Bronchial epithelial cell (primary cell): ENCODE measurements around the gene LYSMD1. TPM values are rescaled to one million over a fixed set of nuclear protein-coding genes. Genes with fewer than 3 reads are reported as not detected.
"Not testable (repeated sequence)": the region's sequence is repeated elsewhere in the genome, so short reads cannot be mapped to it uniquely, and the experiment has no call there.

Experiments
- DNase-seq: peaks from one replicate; pipeline ENCODE4 v3.0.0-alpha.2; 2010; ENCODE audit warnings: low read depth
- FAIRE-seq: peaks from 2 replicates; lab custom pipeline; 2011; peaks lifted over from hg19 to GRCh38; lab: Jason Lieb, UNC
- H3K27me3 ChIP-seq: 2 replicates; pipeline ENCODE4 v1.5.1; 2011; ENCODE audit warnings: low read length; ENCODE audit not compliant: control insufficient read depth, insufficient read depth
- H3K36me3 ChIP-seq: 2 replicates; pipeline ENCODE4 v1.5.1; 2011; ENCODE audit warnings: low read length; ENCODE audit not compliant: control insufficient read depth, insufficient read depth
- H3K4me3 ChIP-seq: 2 replicates; pipeline ENCODE4 v1.5.1; 2011; ENCODE audit warnings: mild to moderate bottlenecking, low read depth, low read length, control low read depth
- CTCF ChIP-seq: IDR thresholded peaks from 2 replicates; pipeline ENCODE4 v1.5.1; 2011; ENCODE audit warnings: mild to moderate bottlenecking, moderate library complexity, low read length, control low read depth, inconsistent platforms; ENCODE audit not compliant: insufficient read depth, severe bottlenecking
- total RNA-seq: library from RNA; depleted of rRNA; stranded (reverse); fragments of >200 nt; gene quantifications from 2 replicates; pipeline ENCODE4 v1.2.1, GENCODE V29; 2014

Gene LYSMD1
- total RNA-seq, 1 donor from 2014 or later: 5.0 TPM

- FAIRE-seq (no peak), DNase-seq (peak; percentile 90)
- no peak for TF ChIP-seq CTCF
- no peaks in the 10 kb centered on the region for H3K27me3 ChIP-seq
- peak overlapping the region; percentile 62 for H3K4me3 ChIP-seq
- peaks cover 9% of the 10 kb centered on the region for H3K36me3 ChIP-seq
These were observed 34.3 kb upstream of the LYSMD1 start for GRCh38 chr1:151199873-151200581.

GRCh38 chr1:151198254-151199127, 32.8 kb upstream of the LYSMD1 start, which contains the start of gene PIP5K1A:
Gene PIP5K1A (plus strand): TSS chr1:151198552. CDS start chr1:151198997, 445 bp downstream.
- H3K27me3 ChIP-seq: no peaks in the 10 kb centered on the region
- H3K36me3 ChIP-seq: peaks cover 8% of the 10 kb centered on the region
- no peak for FAIRE-seq
- peak within 1 kb of the TSS; percentile 62 for H3K4me3 ChIP-seq
- no peak for TF ChIP-seq CTCF
- peak; percentile 93 for DNase-seq

- FAIRE-seq (no peak), DNase-seq (peak; percentile 62)
- Histone ChIP-seq H3K27me3 (no peaks in the 10 kb centered on the region), H3K4me3 (peak overlapping the region; percentile 62), H3K36me3 (peaks cover 5% of the 10 kb centered on the region)
- no peak for TF ChIP-seq CTCF
These were observed 32.2 kb upstream of the LYSMD1 start for GRCh38 chr1:151197863-151198253.

- no peaks in the 10 kb centered on the region for H3K36me3 ChIP-seq
- FAIRE-seq (no peak), DNase-seq (peak; percentile 87)
- H3K27me3 ChIP-seq: no peaks in the 10 kb centered on the region
- TF ChIP-seq CTCF: peak; percentile 29
- H3K4me3 ChIP-seq: no peak overlapping the region
These were observed 30.6 kb upstream of the LYSMD1 start for GRCh38 chr1:151196292-151196800.

- H3K27me3 ChIP-seq, H3K36me3 ChIP-seq, FAIRE-seq: not testable (repeated sequence)
- peak; percentile 98 for DNase-seq
- peak overlapping the region; percentile 7 for H3K4me3 ChIP-seq
These were observed 29.3 kb upstream of the LYSMD1 start for GRCh38 chr1:151194894-151195594.
